HG03460 (cell line): Measurements from ENCODE around the gene FAM117A.
A peak's percentile ranks its signal among the peaks of the same experiment; 100 is the strongest.
"Not testable (repeated sequence)": the region's sequence is repeated elsewhere in the genome, so short reads cannot be mapped to it uniquely, and the experiment has no call there.

Experiments used
- ATAC-seq: cut with Tn5 transposase; IDR thresholded peaks from one replicate; pipeline ENCODE4 v1.9.1; 2021; ENCODE audit not compliant: unreplicated experiment

Gene FAM117A

GRCh38 chr17:49741692-49742076 is 22.2 kb downstream of the FAM117A start:
- ATAC-seq, result no peak

- ATAC-seq, result no peak
Measured at GRCh38 chr17:49741009-49741691, 22.8 kb downstream of the FAM117A start.

- ATAC-seq, result peak; percentile 50
Measured at GRCh38 chr17:49739641-49740271, 24.2 kb downstream of the FAM117A start.

GRCh38 chr17:49738456-49739163 is 25.3 kb downstream of the FAM117A start:
- ATAC-seq, result no peak

GRCh38 chr17:49734515-49735490 is 29.1 kb downstream of the FAM117A start:
- ATAC-seq, result no peak

GRCh38 chr17:49731435-49731831 is 32.5 kb downstream of the FAM117A start:
- no peak for ATAC-seq

GRCh38 chr17:49730785-49731434 is 33.0 kb downstream of the FAM117A start:
- no peak for ATAC-seq

GRCh38 chr17:49730078-49730784 is 33.7 kb downstream of the FAM117A start:
- no peak for ATAC-seq

- no peak for ATAC-seq
Measured at GRCh38 chr17:49729069-49729468, 34.9 kb downstream of the FAM117A start.

- no peak for ATAC-seq
Measured at GRCh38 chr17:49728425-49728824, 35.5 kb downstream of the FAM117A start.

GRCh38 chr17:49727380-49727779 is 36.6 kb downstream of the FAM117A start:
- no peak for ATAC-seq

- no peak for ATAC-seq
Measured at GRCh38 chr17:49725452-49726130, 38.3 kb downstream of the FAM117A start.

GRCh38 chr17:49724552-49724951 is 39.4 kb downstream of the FAM117A start:
- not testable (repeated sequence) for ATAC-seq

- ATAC-seq, result no peak
Measured at GRCh38 chr17:49723423-49723822, 40.5 kb downstream of the FAM117A start.

GRCh38 chr17:49722066-49722465 is 41.9 kb downstream of the FAM117A start:
- no peak for ATAC-seq

GRCh38 chr17:49717371-49717861 is 46.5 kb downstream of the FAM117A start:
- ATAC-seq, result no peak

GRCh38 chr17:49716668-49717364 is 47.1 kb downstream of the FAM117A start:
- ATAC-seq, result no peak

GRCh38 chr17:49715717-49716279 is 48.1 kb downstream of the FAM117A start:
- no peak for ATAC-seq
